Embryonic facial prominence (tissue), 1 donor: ENCODE data around the gene NPIPA3.
"Not testable (repeated sequence)": the region's sequence is repeated elsewhere in the genome, so short reads cannot be mapped to it uniquely, and the experiment has no call there.

ENCODE experiments used
- DNase-seq: peaks from one replicate; pipeline ENCODE4 v3.0.0-alpha.2; 2016; ENCODE audit errors: extremely low spot score

NPIPA3 gene

DNA sequence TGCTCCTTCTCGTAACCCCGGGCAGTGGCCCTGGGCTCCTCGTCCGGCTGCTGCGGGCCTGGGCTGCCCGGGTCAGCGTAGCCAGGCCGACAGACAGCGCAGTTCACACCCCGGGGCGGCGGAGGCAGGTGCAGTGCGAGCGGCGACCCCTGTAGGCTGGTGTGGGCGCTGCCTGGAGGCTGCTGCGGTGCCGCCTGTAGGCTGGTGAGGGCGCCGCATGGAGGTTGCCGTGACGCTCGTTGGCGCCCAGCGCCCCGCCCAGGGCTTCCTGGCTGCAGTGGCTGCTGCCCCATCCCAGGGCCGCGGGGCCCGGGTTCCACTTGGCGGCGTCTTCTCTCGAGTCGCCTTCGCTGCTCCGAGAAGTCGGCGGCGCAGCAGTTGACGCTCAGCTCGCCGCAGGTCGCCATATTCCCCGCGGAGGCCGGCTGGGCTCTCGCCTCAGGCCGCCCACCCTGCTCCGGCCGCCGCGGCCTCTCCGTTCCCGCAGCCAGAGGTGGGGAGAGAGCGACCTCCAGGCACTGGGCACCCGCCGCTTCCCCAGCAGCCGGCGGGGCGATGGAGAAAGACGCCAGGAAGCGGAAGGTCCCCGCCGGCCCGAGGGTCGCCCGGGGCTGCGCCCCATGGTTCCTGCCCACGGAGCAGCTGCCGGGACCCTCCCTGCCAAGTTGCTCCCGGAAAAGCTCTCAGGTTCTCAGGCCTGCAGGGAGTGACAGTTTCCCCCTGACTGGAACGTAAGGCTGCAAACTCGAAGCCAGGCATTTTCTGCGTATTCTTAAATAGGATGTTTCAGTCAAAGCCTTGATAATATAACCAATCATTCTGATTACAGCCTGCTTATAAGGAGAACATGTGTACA lies 39.3 kb downstream of the NPIPA3 start, which contains the start of gene NPIPA2:
NPIPA2 (plus strand) TSS at position 261 of the 856 bp plus-strand sequence. CDS start 5,533 bp downstream, outside the sequence.
- not testable (repeated sequence) for DNase-seq

GRCh38 chr16:14773654-14774053 lies 70.4 kb downstream of the NPIPA3 start:
- DNase-seq, result not testable (repeated sequence)

DNA sequence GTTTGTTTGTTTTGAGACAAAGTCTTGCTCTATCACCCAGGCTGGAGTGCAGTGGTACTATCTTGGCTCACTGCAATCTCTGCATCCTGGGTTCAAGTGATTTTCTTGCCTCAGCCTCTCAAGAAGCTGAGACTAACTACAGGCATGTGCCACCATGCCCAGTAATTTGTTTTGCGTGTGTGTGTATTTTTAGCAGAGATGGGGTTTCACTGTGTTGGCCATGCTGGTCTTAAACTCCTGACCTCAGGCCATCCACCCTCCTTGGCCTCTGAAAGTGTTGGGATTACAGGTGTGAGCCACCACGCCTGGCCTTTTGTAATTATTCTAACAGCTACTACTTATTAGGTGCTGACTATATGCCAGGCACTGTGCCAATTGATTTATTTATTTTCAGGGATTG lies 72.4 kb downstream of the NPIPA3 start:
- not testable (repeated sequence) for DNase-seq
